BJ (cell line): ENCODE data around the gene SRGAP1. TPM values are rescaled to one million over a fixed set of nuclear protein-coding genes. Genes with fewer than 3 reads are reported as not detected.

ENCODE experiments used
- CTCF ChIA-PET: fragments of 350-600 bp; formaldehyde crosslinking; extraction: SDS; loops from one replicate; lab custom pipeline; 2021; ENCODE audit warnings: antibody characterized with exemption, inconsistent platforms; lab: Yijun Ruan, JAX
- POLR2A ChIA-PET: fragments of 300-600 bp; sonication (Branson Sonifier 250); formaldehyde crosslinking; extraction: SDS; loops from one replicate; lab custom pipeline; 2021; ENCODE audit warnings: antibody characterized with exemption; lab: Charles Lee
- DNase-seq: peaks from one replicate; pipeline ENCODE4 v3.0.0-alpha.2; 2011; ENCODE audit warnings: low read depth
- H3K27me3 ChIP-seq: 2 replicates; pipeline ENCODE4 v1.6.0; 2011; ENCODE audit warnings: low read length; ENCODE audit not compliant: control insufficient read depth, insufficient read depth
- H3K36me3 ChIP-seq: 2 replicates; pipeline ENCODE4 v1.5.1; 2011; ENCODE audit warnings: low read length; ENCODE audit not compliant: control insufficient read depth, insufficient read depth
- H3K4me3 ChIP-seq: 2 replicates; pipeline ENCODE4 v1.5.1; 2011; ENCODE audit warnings: low read depth, mild to moderate bottlenecking, control low read depth, low read length
- CTCF ChIP-seq: IDR thresholded peaks from 2 replicates; pipeline ENCODE4 v1.5.1; 2011; ENCODE audit warnings: low read depth, mild to moderate bottlenecking, control low read depth, inconsistent platforms, low read length, moderate library complexity; ENCODE audit not compliant: insufficient read depth
- polyA plus RNA-seq: library from polyadenylated mRNA; depleted of rRNA; stranded (reverse); fragments of >200 nt; gene quantifications from 2 replicates; pipeline ENCODE4 v1.2.3, GENCODE V29; 2011

The SRGAP1 gene
- polyA plus RNA-seq, 1 experiment, result 15.7 TPM

GRCh38 chr12:64053117-64053516 is 208.6 kb downstream of the SRGAP1 start:
- DNase-seq, result no peak
- CTCF ChIA-PET, result interaction anchor here (0.8 kb wide), 1 partner anchor 129 kb away, joined by 3 read pairs; no protein-coding TSS in a partner anchor
- Histone ChIP-seq H3K36me3 (0 out of 2 replicates have a peak, but pooled peaks cover 2% of the 10 kb centered on the region), H3K27me3 (no peaks in the 10 kb centered on the region), H3K4me3 (no peak overlapping the region)
- TF ChIP-seq CTCF, result no peak
- POLR2A ChIA-PET, result no interaction called here

- no peak for TF ChIP-seq CTCF
- DNase-seq, result no peak
- no peak overlapping the region for H3K4me3 ChIP-seq
- POLR2A ChIA-PET, result no interaction called here
- H3K27me3 ChIP-seq, result no peaks in the 10 kb centered on the region
- 0 out of 2 replicates have a peak, but pooled peaks cover 2% of the 10 kb centered on the region for H3K36me3 ChIP-seq
- CTCF ChIA-PET, result no interaction called here
Observed at GRCh38 chr12:64054079-64054520, 209.6 kb downstream of the SRGAP1 start.

GRCh38 chr12:64056741-64057140 is 212.2 kb downstream of the SRGAP1 start:
- ChIA-PET POLR2A (no interaction called here), CTCF (interaction anchor here (1.7 kb wide), 1 partner anchor 14 kb away, joined by 4 read pairs; no protein-coding TSS in a partner anchor)
- Histone ChIP-seq H3K4me3 (no peak overlapping the region), H3K36me3 (0 out of 2 replicates have a peak, but pooled peaks cover 2% of the 10 kb centered on the region), H3K27me3 (no peaks in the 10 kb centered on the region)
- no peak for DNase-seq
- no peak for TF ChIP-seq CTCF

GRCh38 chr12:64057706-64058105 is 213.2 kb downstream of the SRGAP1 start:
- CTCF ChIA-PET, result interaction anchor here (1.7 kb wide), 1 partner anchor 15 kb away, joined by 4 read pairs; no protein-coding TSS in a partner anchor
- Histone ChIP-seq H3K4me3 (no peak overlapping the region), H3K36me3 (0 out of 2 replicates have a peak, but pooled peaks cover 2% of the 10 kb centered on the region), H3K27me3 (no peaks in the 10 kb centered on the region)
- no peak for TF ChIP-seq CTCF
- POLR2A ChIA-PET, result no interaction called here
- DNase-seq, result no peak

- no peak for TF ChIP-seq CTCF
- 0 out of 2 replicates have a peak, but pooled peaks cover 2% of the 10 kb centered on the region for H3K36me3 ChIP-seq
- H3K4me3 ChIP-seq, result no peak overlapping the region
- POLR2A ChIA-PET, result interaction anchor here (0.7 kb wide), 1 partner anchor 29 kb away, joined by 7 read pairs; no protein-coding TSS in a partner anchor
- H3K27me3 ChIP-seq, result no peaks in the 10 kb centered on the region
- DNase-seq, result no peak
- CTCF ChIA-PET, result interaction anchor here (1.5 kb wide), 1 partner anchor 125 kb away, joined by 3 read pairs; no protein-coding TSS in a partner anchor
Observed at GRCh38 chr12:64058541-64059265, 214.2 kb downstream of the SRGAP1 start.
